HFF-Myc (cell line): ENCODE results near the gene NSUN6.

ENCODE experiments used
- DNase-seq: peaks from one replicate; pipeline ENCODE4 v3.0.0-alpha.2; 2011; ENCODE audit warnings: low read depth; ENCODE audit errors: extremely low read depth
- H3K4me3 ChIP-seq: replicated peaks from 2 replicates; pipeline ENCODE4 v1.5.1; 2011; ENCODE audit warnings: low read depth, mild to moderate bottlenecking, control low read depth, low read length
- CTCF ChIP-seq: IDR thresholded peaks from 2 replicates; pipeline ENCODE4 v1.5.1; 2012; ENCODE audit warnings: mild to moderate bottlenecking, low read depth, low read length, control low read depth; ENCODE audit errors: missing control alignments

NSUN6 gene

GRCh38 chr10:18685555-18685954, 34.2 kb upstream of the NSUN6 start:
- TF ChIP-seq CTCF, result no peak
- H3K4me3 ChIP-seq, result no peak overlapping the region
- no peak for DNase-seq

- TF ChIP-seq CTCF, result no peak
- H3K4me3 ChIP-seq, result no peak overlapping the region
- DNase-seq, result no peak
These were observed 33.6 kb upstream of the NSUN6 start for GRCh38 chr10:18684953-18685352.

- TF ChIP-seq CTCF, result no peak
- H3K4me3 ChIP-seq, result no peak overlapping the region
These were observed 33.0 kb upstream of the NSUN6 start for GRCh38 chr10:18684416-18684815.

GRCh38 chr10:18683427-18683826, 32.0 kb upstream of the NSUN6 start:
- DNase-seq, result no peak
- no peak for TF ChIP-seq CTCF
- H3K4me3 ChIP-seq, result no peak overlapping the region

More at GRCh38 chr10:18684416-18684815, 33.0 kb upstream of the NSUN6 start:
- DNase-seq, result no peak

- no peak for TF ChIP-seq CTCF
- no peak for DNase-seq
- H3K4me3 ChIP-seq, result no peak overlapping the region
These were observed 30.6 kb upstream of the NSUN6 start for GRCh38 chr10:18681971-18682411.

GRCh38 chr10:18681366-18681765, 30.0 kb upstream of the NSUN6 start:
- no peak for DNase-seq
- no peak overlapping the region for H3K4me3 ChIP-seq
- TF ChIP-seq CTCF, result no peak

- TF ChIP-seq CTCF, result no peak
- no peak overlapping the region for H3K4me3 ChIP-seq
- DNase-seq, result no peak
These were observed 29.4 kb upstream of the NSUN6 start for GRCh38 chr10:18680754-18681153.
